GM21381 (cell line): ENCODE measurements around the gene MAN1A2.
"Not testable (repeated sequence)": the region's sequence is repeated elsewhere in the genome, so short reads cannot be mapped to it uniquely, and the experiment has no call there.

Experiments
- ATAC-seq: cut with Tn5 transposase; IDR thresholded peaks from one replicate; pipeline ENCODE4 v1.9.1; 2021; ENCODE audit warnings: mild to moderate bottlenecking, moderate library complexity; ENCODE audit not compliant: unreplicated experiment

MAN1A2 gene

GRCh38 chr1:117367046-117368025, at the start of gene MAN1A2:
Gene MAN1A2 (plus strand): TSS chr1:117367449. CDS start chr1:117368184, 735 bp downstream.
- ATAC-seq: peak; percentile 65

GRCh38 chr1:117318011-117318410, 49.2 kb upstream of the MAN1A2 start:
- ATAC-seq: no peak

GRCh38 chr1:117318426-117318825, 48.8 kb upstream of the MAN1A2 start:
- no peak for ATAC-seq

- ATAC-seq: no peak
Observed at GRCh38 chr1:117320515-117320914, 46.7 kb upstream of the MAN1A2 start.

- no peak for ATAC-seq
Observed at GRCh38 chr1:117321680-117322609, 45.3 kb upstream of the MAN1A2 start.

- no peak for ATAC-seq
Observed at GRCh38 chr1:117324357-117324756, 42.9 kb upstream of the MAN1A2 start.

- not testable (repeated sequence) for ATAC-seq
Observed at GRCh38 chr1:117326035-117326434, 41.2 kb upstream of the MAN1A2 start.

- ATAC-seq: no peak
Observed at GRCh38 chr1:117327011-117327410, 40.2 kb upstream of the MAN1A2 start.

- ATAC-seq: no peak
Observed at GRCh38 chr1:117335376-117336086, 31.7 kb upstream of the MAN1A2 start.

GRCh38 chr1:117336088-117336817, 31.0 kb upstream of the MAN1A2 start:
- no peak for ATAC-seq

GRCh38 chr1:117339866-117340700, 27.2 kb upstream of the MAN1A2 start:
- ATAC-seq: no peak

- ATAC-seq: no peak
Observed at GRCh38 chr1:117341123-117341522, 26.1 kb upstream of the MAN1A2 start.

- no peak for ATAC-seq
Observed at GRCh38 chr1:117342397-117342796, 24.9 kb upstream of the MAN1A2 start.

- no peak for ATAC-seq
Observed at GRCh38 chr1:117346206-117346928, 20.9 kb upstream of the MAN1A2 start.

- ATAC-seq: no peak
Observed at GRCh38 chr1:117347907-117348306, 19.3 kb upstream of the MAN1A2 start.

GRCh38 chr1:117352695-117353094, 14.6 kb upstream of the MAN1A2 start:
- not testable (repeated sequence) for ATAC-seq

- not testable (repeated sequence) for ATAC-seq
Observed at GRCh38 chr1:117357833-117358603, 9.2 kb upstream of the MAN1A2 start.

GRCh38 chr1:117358604-117358887, 8.7 kb upstream of the MAN1A2 start:
- ATAC-seq: not testable (repeated sequence)
